Mucosa of stomach (tissue), 1 donor: ENCODE measurements around the gene GPR15.

Source experiments
- H3K27me3 ChIP-seq: one replicate; pipeline ENCODE4 v1.7.0; 2013; ENCODE audit warnings: mild to moderate bottlenecking, low read length; ENCODE audit not compliant: control insufficient read depth, insufficient read depth
- H3K36me3 ChIP-seq: one replicate; pipeline ENCODE4 v1.7.0; 2013; ENCODE audit warnings: low read length; ENCODE audit not compliant: control insufficient read depth, insufficient read depth
- H3K4me1 ChIP-seq: one replicate; pipeline ENCODE4 v1.7.0; 2013; ENCODE audit warnings: mild to moderate bottlenecking, low read length; ENCODE audit not compliant: control insufficient read depth, insufficient read depth
- H3K4me3 ChIP-seq: one replicate; pipeline ENCODE4 v1.7.0; 2013; ENCODE audit warnings: low read length
- H3K9ac ChIP-seq: one replicate; pipeline ENCODE4 v1.7.0; 2013; ENCODE audit warnings: mild to moderate bottlenecking, low read length, moderate library complexity
- H3K9me3 ChIP-seq: one replicate; pipeline ENCODE4 v1.7.0; 2013; ENCODE audit warnings: mild to moderate bottlenecking, low read length, moderate library complexity; ENCODE audit not compliant: control insufficient read depth
- donor health status: Pancreatic carcinoma.

GPR15 gene

GRCh38 chr3:98564282-98565005, 32.7 kb downstream of the GPR15 start:
- H3K4me3 ChIP-seq = no peak overlapping the region
- H3K36me3 ChIP-seq = no peaks in the 10 kb centered on the region
- H3K9me3 ChIP-seq = no peaks in the 10 kb centered on the region
- no peaks in the 10 kb centered on the region for H3K4me1 ChIP-seq
- H3K27me3 ChIP-seq = peaks cover 7% of the 10 kb centered on the region
- no peak overlapping the region for H3K9ac ChIP-seq

- H3K36me3 ChIP-seq = no peaks in the 10 kb centered on the region
- no peak overlapping the region for H3K4me3 ChIP-seq
- H3K9ac ChIP-seq = no peak overlapping the region
- no peaks in the 10 kb centered on the region for H3K9me3 ChIP-seq
- H3K27me3 ChIP-seq = peaks cover 7% of the 10 kb centered on the region
- no peaks in the 10 kb centered on the region for H3K4me1 ChIP-seq
Observed at GRCh38 chr3:98565237-98565643, 33.5 kb downstream of the GPR15 start.

GRCh38 chr3:98565843-98566242, 34.1 kb downstream of the GPR15 start:
- H3K9ac ChIP-seq = no peak overlapping the region

GRCh38 chr3:98567666-98568270, 36.0 kb downstream of the GPR15 start:
- Histone ChIP-seq H3K27me3 (peaks cover 7% of the 10 kb centered on the region), H3K4me3 (no peak overlapping the region), H3K4me1 (no peaks in the 10 kb centered on the region), H3K9ac (no peak overlapping the region), H3K36me3 (no peaks in the 10 kb centered on the region), H3K9me3 (no peaks in the 10 kb centered on the region)

More at GRCh38 chr3:98565843-98566242, 34.1 kb downstream of the GPR15 start:
- no peaks in the 10 kb centered on the region for H3K36me3 ChIP-seq
- peaks cover 7% of the 10 kb centered on the region for H3K27me3 ChIP-seq
- H3K4me1 ChIP-seq = no peaks in the 10 kb centered on the region
- no peaks in the 10 kb centered on the region for H3K9me3 ChIP-seq
- no peak overlapping the region for H3K4me3 ChIP-seq

- no peaks in the 10 kb centered on the region for H3K36me3 ChIP-seq
- H3K4me1 ChIP-seq = no peaks in the 10 kb centered on the region
- no peaks in the 10 kb centered on the region for H3K9me3 ChIP-seq
- H3K27me3 ChIP-seq = peaks cover 7% of the 10 kb centered on the region
- H3K4me3 ChIP-seq = no peak overlapping the region
- no peak overlapping the region for H3K9ac ChIP-seq
Observed at GRCh38 chr3:98568402-98568801, 36.6 kb downstream of the GPR15 start.

GRCh38 chr3:98573181-98573728, 41.5 kb downstream of the GPR15 start:
- no peaks in the 10 kb centered on the region for H3K27me3 ChIP-seq
- H3K9me3 ChIP-seq = no peaks in the 10 kb centered on the region
- no peak overlapping the region for H3K9ac ChIP-seq
- H3K4me3 ChIP-seq = no peak overlapping the region
- no peaks in the 10 kb centered on the region for H3K4me1 ChIP-seq
- H3K36me3 ChIP-seq = no peaks in the 10 kb centered on the region

GRCh38 chr3:98574132-98574531, 42.4 kb downstream of the GPR15 start:
- Histone ChIP-seq H3K9ac (no peak overlapping the region), H3K4me3 (no peak overlapping the region), H3K9me3 (no peaks in the 10 kb centered on the region), H3K36me3 (no peaks in the 10 kb centered on the region), H3K4me1 (no peaks in the 10 kb centered on the region), H3K27me3 (no peaks in the 10 kb centered on the region)

GRCh38 chr3:98577178-98577895, 45.6 kb downstream of the GPR15 start:
- Histone ChIP-seq H3K4me3 (no peak overlapping the region), H3K4me1 (no peaks in the 10 kb centered on the region), H3K36me3 (no peaks in the 10 kb centered on the region), H3K9ac (no peak overlapping the region), H3K9me3 (no peaks in the 10 kb centered on the region), H3K27me3 (no peaks in the 10 kb centered on the region)

- Histone ChIP-seq H3K9ac (no peak overlapping the region), H3K4me3 (no peak overlapping the region), H3K27me3 (no peaks in the 10 kb centered on the region), H3K4me1 (no peaks in the 10 kb centered on the region), H3K9me3 (no peaks in the 10 kb centered on the region), H3K36me3 (no peaks in the 10 kb centered on the region)
Observed at GRCh38 chr3:98580401-98581386, 48.9 kb downstream of the GPR15 start.

- no peaks in the 10 kb centered on the region for H3K4me1 ChIP-seq
- H3K9ac ChIP-seq = no peak overlapping the region
- H3K4me3 ChIP-seq = no peak overlapping the region
- H3K36me3 ChIP-seq = no peaks in the 10 kb centered on the region
- H3K9me3 ChIP-seq = no peaks in the 10 kb centered on the region
- H3K27me3 ChIP-seq = no peaks in the 10 kb centered on the region
Observed at GRCh38 chr3:98581474-98581873, 49.7 kb downstream of the GPR15 start.

- H3K9ac ChIP-seq = no peak overlapping the region
- no peak overlapping the region for H3K4me3 ChIP-seq
- H3K27me3 ChIP-seq = no peaks in the 10 kb centered on the region
- H3K9me3 ChIP-seq = no peaks in the 10 kb centered on the region
- no peaks in the 10 kb centered on the region for H3K36me3 ChIP-seq
- H3K4me1 ChIP-seq = no peaks in the 10 kb centered on the region
Observed at GRCh38 chr3:98582042-98582441, 50.3 kb downstream of the GPR15 start.
